Activated CD4-positive, alpha-beta T cell treated with anti-CD3 and anti-CD28 coated beads for 36 hours (primary cell): Measurements from ENCODE around the gene KIF26B. TPM values are rescaled to one million over a fixed set of nuclear protein-coding genes. Genes with fewer than 3 reads are reported as not detected.

Experiments used
- ATAC-seq: fragments of 200-7000 bp; cut with Tn5 transposase; one replicate; pipeline ENCODE4 v1.10.0; 2021; ENCODE audit warnings: mild to moderate bottlenecking, moderate library complexity
- CTCF ChIA-PET: fragments of 350-600 bp; sonication (Branson Sonifier 250); formaldehyde crosslinking; loops from one replicate; lab custom pipeline; 2021; ENCODE audit warnings: antibody characterized with exemption; lab: Charles Lee
- POLR2A ChIA-PET: fragments of 350-600 bp; sonication (Branson Sonifier 250); formaldehyde crosslinking; loops from one replicate; lab custom pipeline; 2021; ENCODE audit warnings: antibody characterized with exemption, inconsistent platforms; lab: Charles Lee
- DNase-seq: peaks from one replicate; pipeline ENCODE4 v3.0.0-alpha.2; 2020
- H3K27ac Mint-ChIP-seq: one replicate; pipeline ENCODE4 v1.8.0; 2021; ENCODE audit warnings: mixed read lengths
- H3K27me3 Mint-ChIP-seq: one replicate; pipeline ENCODE4 v1.8.0; 2021; ENCODE audit warnings: mixed read lengths
- H3K36me3 Mint-ChIP-seq: one replicate; pipeline ENCODE4 v1.8.0; 2021; ENCODE audit warnings: low read depth, mixed read lengths
- H3K4me1 Mint-ChIP-seq: one replicate; pipeline ENCODE4 v1.8.0; 2021; ENCODE audit warnings: mixed read lengths
- H3K4me3 Mint-ChIP-seq: one replicate; pipeline ENCODE4 v1.8.0; 2021; ENCODE audit warnings: mild to moderate bottlenecking, moderate library complexity, mixed read lengths
- H3K9me3 Mint-ChIP-seq: one replicate; pipeline ENCODE4 v1.8.0; 2021; ENCODE audit warnings: low read depth, mixed read lengths
- intact Hi-C, 2 experiments: fragments of 100-400 bp; cut with DNase I in 1 of 2; cut with micrococcal nuclease in 1 of 2; formaldehyde crosslinking; loops; one replicate each; pipeline versions ENCODE4 v1.14.2 to v1.15.1; 2022 to 2024; cut with DNase I, micrococcal nuclease
- total RNA-seq, 2 experiments: library from RNA; stranded (reverse); gene quantifications; one replicate each; pipeline ENCODE4 v1.2.3, GENCODE V29; 2021

The KIF26B gene
- total RNA-seq, 2 experiments from 2014 or later = 0.16 to 0.23 TPM

DNA sequence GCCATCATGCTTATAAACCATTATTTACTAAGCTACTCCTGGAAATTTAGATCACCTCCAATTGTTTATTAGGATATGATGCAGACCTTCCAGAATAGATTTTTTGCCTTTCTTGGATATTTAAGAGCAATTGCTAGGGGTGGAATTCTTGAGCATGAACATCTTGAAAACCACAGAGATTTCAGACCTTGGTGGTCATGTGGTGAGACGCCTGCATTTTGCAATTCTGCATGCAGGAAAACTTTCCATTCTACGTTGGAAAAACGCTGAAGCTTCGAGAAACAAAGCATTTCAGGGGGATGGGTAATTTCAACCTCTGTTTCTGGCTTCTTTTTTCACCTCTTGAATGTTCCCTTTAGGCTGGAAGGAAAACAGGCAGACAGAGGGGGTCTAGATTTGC, 596.3 kb downstream of the KIF26B start:
- ChIA-PET CTCF (no interaction called here), POLR2A (no interaction called here)
- H3K9me3 Mint-ChIP-seq = peaks cover 20% of the 10 kb centered on the region
- peaks cover 46% of the 10 kb centered on the region for H3K36me3 Mint-ChIP-seq
- no peak overlapping the region for H3K4me3 Mint-ChIP-seq
- no peaks in the 10 kb centered on the region for H3K4me1 Mint-ChIP-seq
- intact Hi-C loops = no loop called here
- ATAC-seq (no peak), DNase-seq (no peak)
- H3K27ac Mint-ChIP-seq = no peak overlapping the region
- H3K27me3 Mint-ChIP-seq = no peaks in the 10 kb centered on the region

DNA sequence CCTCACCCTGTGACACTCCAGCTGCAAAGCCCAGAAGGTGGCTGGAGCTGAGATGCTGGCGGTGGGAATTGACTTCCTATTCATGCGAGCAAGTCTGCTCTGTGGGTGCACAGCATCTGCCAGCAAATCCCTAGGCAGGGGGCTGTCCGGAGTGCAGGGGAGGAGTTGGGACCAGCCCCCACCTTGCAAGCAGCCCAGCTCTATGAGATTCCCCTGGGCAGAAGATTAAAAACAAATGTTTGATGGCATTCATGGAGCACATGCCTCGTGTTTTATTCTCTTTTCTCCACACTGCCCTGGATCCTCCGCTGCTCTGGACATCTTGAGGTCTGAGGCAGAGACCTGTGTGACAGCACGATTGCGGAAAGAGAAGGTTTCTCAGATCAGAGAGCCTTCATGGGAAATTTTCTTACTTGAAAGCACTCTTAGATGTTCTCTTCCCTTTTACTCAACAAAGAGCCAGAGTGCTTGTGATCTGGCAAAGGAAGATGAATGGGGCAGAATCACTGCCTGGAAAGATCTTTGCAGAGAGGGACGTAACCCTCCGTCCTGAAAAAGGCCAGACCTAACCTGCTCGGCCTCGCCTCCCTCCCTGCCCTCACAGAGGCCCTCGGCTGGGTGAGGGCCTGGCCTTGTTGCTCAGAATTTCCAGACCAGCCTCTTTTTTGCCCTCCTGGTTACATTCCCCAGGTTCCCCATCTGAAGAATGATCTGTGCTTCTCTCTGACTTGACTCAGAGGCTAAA, 597.1 kb downstream of the KIF26B start:
- ChIA-PET POLR2A (no interaction called here), CTCF (no interaction called here)
- Mint-ChIP-seq H3K4me1 (no peaks in the 10 kb centered on the region), H3K27me3 (no peaks in the 10 kb centered on the region), H3K27ac (no peak overlapping the region), H3K36me3 (peaks cover 42% of the 10 kb centered on the region), H3K9me3 (peaks cover 21% of the 10 kb centered on the region), H3K4me3 (no peak overlapping the region)
- no peak for ATAC-seq
- intact Hi-C loops = no loop called here
- DNase-seq = no peak

DNA sequence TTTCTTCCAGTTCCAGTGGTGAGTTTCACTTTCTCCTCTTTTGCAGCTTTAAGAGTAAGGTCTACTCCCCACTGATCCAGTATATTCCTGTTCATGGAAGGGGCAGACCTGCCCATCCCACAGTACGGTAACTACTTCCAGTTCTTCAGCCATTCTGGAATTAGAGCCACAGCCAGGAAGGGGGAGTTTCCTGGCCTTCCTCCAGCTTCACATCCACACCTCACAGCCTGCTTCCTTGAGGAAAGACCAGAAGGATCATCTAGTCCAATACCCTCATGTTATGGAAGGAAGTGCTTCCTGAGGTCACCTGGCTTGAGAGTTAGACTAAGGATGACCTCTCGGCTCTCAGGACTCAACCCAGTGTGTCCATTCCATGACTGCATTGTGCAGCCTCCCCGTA, 597.8 kb downstream of the KIF26B start:
- H3K9me3 Mint-ChIP-seq = peaks cover 20% of the 10 kb centered on the region
- H3K4me3 Mint-ChIP-seq = no peak overlapping the region
- ATAC-seq (no peak), DNase-seq (no peak)
- H3K27ac Mint-ChIP-seq = no peak overlapping the region
- no peaks in the 10 kb centered on the region for H3K4me1 Mint-ChIP-seq
- H3K27me3 Mint-ChIP-seq = no peaks in the 10 kb centered on the region
- intact Hi-C loops = no loop called here
- peaks cover 37% of the 10 kb centered on the region for H3K36me3 Mint-ChIP-seq
- CTCF ChIA-PET = no interaction called here
- POLR2A ChIA-PET = no interaction called here

DNA sequence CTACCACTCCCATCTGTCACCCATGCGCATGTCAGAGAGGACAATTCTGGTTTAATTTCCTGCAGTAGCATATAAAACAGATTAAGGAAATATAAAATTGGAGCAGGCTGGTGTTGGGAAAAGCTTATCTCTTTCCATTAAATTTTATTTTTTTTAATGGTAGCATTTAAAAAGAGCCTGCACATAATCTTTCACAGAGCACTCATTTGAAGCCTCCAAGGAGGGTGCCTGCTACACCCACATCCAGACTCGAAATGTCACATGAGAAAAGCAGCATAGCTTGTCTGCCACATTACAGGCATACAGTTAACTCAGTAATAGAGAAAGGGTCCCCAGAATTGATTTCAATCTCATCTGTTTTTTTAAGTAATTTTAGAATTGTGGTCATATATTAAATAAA, 599.0 kb downstream of the KIF26B start:
- ChIA-PET POLR2A (no interaction called here), CTCF (interaction anchor here (0.6 kb wide), 2 partner anchors 205 to 994 kb away, joined by 3 to 4 read pairs; no protein-coding TSS in a partner anchor)
- H3K36me3 Mint-ChIP-seq = peaks cover 34% of the 10 kb centered on the region
- no peak overlapping the region for H3K4me3 Mint-ChIP-seq
- H3K27ac Mint-ChIP-seq = no peak overlapping the region
- peaks cover 25% of the 10 kb centered on the region for H3K9me3 Mint-ChIP-seq
- ATAC-seq = no peak
- DNase-seq = no peak
- no peaks in the 10 kb centered on the region for H3K27me3 Mint-ChIP-seq
- H3K4me1 Mint-ChIP-seq = no peaks in the 10 kb centered on the region
- intact Hi-C loops = no loop called here

DNA sequence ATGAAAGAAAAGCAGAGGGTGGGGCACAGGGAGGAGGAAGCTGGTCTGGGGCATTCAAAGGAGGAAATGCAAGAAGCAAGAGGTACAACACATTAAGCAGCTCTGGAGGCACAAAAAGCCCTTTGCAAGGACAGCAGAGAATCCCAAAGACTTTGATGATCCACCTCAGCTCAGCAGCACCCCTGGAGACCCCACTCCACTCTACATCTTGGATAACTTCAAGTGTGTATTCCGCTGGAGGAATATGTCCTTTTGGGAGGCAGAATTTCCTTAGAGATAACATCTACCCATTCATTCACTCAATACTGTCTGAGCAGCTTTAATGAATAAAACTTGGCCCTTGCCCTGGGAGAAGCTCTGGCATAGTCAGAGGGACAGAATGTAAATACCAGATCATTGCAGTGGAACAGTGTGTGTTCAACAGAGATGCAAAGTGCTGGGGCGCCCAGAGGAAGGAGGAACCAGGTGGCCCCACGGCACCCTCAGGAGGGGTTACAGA, 599.7 kb downstream of the KIF26B start:
- DNase-seq (no peak), ATAC-seq (no peak)
- intact Hi-C loops = no loop called here
- H3K4me3 Mint-ChIP-seq = no peak overlapping the region
- no peaks in the 10 kb centered on the region for H3K4me1 Mint-ChIP-seq
- peaks cover 22% of the 10 kb centered on the region for H3K9me3 Mint-ChIP-seq
- CTCF ChIA-PET = interaction anchor here (0.6 to 1.1 kb wide), 3 partner anchors 10 to 98 kb away, joined by 3 to 7 read pairs (median 3); no protein-coding TSS in a partner anchor
- no peak overlapping the region for H3K27ac Mint-ChIP-seq
- H3K27me3 Mint-ChIP-seq = no peaks in the 10 kb centered on the region
- POLR2A ChIA-PET = no interaction called here
- peaks cover 34% of the 10 kb centered on the region for H3K36me3 Mint-ChIP-seq
